HG02759 (cell line): ENCODE measurements around the gene C6.
"Not testable (repeated sequence)": the region's sequence is repeated elsewhere in the genome, so short reads cannot be mapped to it uniquely, and the experiment has no call there.

Experiments
- ATAC-seq: cut with Tn5 transposase; IDR thresholded peaks from one replicate; pipeline ENCODE4 v1.9.1; 2021; ENCODE audit warnings: mild to moderate bottlenecking, moderate library complexity; ENCODE audit not compliant: unreplicated experiment

The C6 gene

GRCh38 chr5:41213340-41213739, at the start of gene C6:
C6 (minus strand) TSS chr5:41213532; CDS start chr5:41203230, 10,302 bp downstream.
- ATAC-seq: no peak

DNA sequence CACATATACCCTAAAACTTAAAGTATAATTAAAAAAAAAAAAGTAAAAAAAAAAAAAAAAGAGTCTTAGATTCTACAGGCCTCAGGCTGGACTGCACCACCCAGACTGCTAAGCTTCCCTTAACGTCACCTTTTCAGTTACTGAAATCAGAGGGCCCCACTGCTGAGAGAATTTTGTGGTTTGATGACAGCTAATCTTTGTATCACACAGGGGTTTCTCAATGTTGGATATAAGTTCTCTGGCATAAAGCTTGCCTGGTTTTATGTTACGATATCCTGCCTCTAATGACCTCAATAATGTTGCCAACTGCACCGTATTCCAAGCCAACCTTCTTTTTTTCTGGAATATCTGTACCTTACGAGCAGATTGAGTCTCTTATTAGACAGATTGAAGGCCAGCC, 43.1 kb upstream of the C6 start:
- ATAC-seq: no peak

- ATAC-seq: no peak
Observed at GRCh38 chr5:41253109-41253508, 39.8 kb upstream of the C6 start.

GRCh38 chr5:41252036-41252435, 38.7 kb upstream of the C6 start:
- ATAC-seq: no peak

GRCh38 chr5:41250351-41250987, 37.1 kb upstream of the C6 start:
- ATAC-seq: no peak

- no peak for ATAC-seq
Observed at GRCh38 chr5:41247135-41247534, 33.8 kb upstream of the C6 start.

DNA sequence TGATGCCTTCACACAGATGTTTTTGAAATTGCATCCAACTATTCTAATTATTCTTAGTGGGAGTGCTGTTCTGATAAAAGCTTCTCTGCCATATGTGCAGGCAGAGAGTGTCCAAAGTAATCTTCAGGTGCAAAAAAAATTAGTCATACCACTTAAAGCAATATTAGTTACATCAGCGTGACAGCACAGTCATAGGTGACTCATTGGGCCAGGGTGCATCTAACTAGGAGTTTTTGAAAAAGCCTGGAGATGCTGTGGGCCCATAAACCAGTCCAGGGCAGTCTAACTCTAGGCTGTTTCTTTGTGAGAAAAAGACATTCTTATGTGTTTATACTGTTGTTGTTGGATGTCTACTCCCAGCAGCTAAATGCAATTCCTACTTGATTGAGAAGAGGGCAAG, 33.0 kb upstream of the C6 start:
- ATAC-seq: no peak

DNA sequence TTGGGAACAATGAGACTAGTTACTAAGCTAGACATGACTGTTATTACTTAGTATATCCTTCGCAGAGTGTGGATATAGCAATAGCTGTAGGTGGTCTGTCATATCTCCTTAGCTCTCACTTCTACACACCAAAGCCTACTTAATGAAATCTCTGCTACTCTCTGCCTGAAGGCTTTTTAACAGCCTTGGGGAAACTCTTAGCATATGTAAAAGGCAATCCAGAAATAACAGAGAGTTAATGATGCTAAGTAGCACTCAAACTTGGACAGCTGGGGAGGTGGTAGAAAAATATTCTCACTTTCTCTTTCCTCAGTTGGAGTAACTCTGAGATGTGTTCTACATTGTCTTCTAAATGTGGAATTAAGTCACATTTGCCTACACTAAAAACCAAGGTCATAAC, 30.2 kb upstream of the C6 start:
- no peak for ATAC-seq

DNA sequence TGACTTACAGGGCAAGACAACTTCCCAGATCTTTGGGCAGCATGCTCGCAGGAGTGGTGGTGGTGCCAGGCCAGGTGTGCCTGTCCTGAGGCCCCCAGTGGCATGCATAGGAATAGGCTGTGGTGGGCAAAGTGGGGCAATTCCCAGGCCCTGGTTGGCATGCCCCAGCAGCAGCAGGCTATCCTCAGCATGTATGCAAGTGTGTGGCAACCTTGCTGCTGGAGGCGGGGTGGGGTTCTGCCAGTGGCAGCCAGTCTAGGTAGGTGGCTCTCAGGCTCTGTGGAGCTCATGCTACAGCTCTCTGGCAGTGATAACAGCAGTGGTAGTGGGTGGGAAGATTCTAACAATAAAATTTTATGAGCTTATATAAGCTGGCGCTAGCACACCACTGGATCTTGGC, 27.7 kb upstream of the C6 start:
- no peak for ATAC-seq

GRCh38 chr5:41240390-41240789, 27.1 kb upstream of the C6 start:
- no peak for ATAC-seq

GRCh38 chr5:41234475-41234874, 21.1 kb upstream of the C6 start:
- ATAC-seq: no peak

DNA sequence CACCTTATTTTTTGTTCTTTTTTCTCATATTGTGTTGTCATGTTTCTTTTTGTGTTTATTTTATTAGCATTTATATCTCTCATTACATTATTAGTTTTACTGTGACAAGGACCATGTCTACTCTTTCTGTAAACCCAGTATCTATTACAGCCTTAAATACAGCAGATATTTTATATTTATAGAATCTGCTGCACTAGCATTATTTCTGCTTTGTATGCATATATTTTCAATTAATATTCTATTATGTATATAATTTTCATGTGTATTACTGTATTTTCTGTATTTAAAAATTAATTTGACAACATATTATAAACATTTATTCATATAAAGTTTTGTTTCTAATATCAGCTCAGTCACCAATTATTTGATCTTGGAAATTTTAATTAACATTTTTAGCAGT, 19.5 kb upstream of the C6 start:
- no peak for ATAC-seq

- ATAC-seq: not testable (repeated sequence)
Observed at GRCh38 chr5:41230276-41230675, 16.9 kb upstream of the C6 start.

DNA sequence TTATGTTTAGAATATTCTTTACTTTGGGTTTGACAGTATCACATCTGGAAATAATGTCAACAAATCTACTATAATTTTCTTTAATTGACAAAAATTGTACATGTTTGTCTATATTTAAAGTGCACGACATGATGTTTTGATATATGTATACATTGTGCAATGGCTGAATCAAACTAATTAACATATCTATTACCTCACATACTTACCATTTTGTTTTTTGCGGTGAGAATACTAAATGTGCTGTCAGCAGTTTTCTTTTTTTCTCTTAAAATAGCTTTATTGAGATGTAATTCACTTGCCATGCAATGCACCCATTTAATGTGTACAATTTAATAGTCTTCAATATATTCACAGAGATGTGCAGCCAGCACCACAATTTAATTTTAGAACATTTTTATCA, 10.6 kb upstream of the C6 start:
- no peak for ATAC-seq

GRCh38 chr5:41219658-41220269, 6.4 kb upstream of the C6 start:
- ATAC-seq: no peak

GRCh38 chr5:41218929-41219657, 5.8 kb upstream of the C6 start:
- no peak for ATAC-seq

DNA sequence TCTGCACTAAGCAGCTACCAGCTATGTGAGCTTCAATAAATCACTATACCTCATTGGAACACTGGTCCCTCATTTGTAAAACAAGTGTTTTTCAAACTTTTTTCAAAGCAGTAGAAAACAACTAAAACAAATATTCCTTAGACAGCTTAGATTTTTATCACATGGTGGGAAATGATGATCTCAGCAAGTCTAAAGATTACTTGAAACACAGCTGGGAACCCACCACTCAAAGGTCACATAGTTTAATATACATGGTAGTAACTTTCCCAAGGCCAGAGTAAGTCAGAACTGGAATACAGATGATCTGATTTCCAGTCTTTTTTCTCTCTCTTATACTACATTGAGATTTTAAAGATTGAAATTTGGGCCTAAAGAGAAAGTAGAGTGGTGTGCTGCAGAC, 850 bp upstream of the C6 start:
- ATAC-seq: no peak

DNA sequence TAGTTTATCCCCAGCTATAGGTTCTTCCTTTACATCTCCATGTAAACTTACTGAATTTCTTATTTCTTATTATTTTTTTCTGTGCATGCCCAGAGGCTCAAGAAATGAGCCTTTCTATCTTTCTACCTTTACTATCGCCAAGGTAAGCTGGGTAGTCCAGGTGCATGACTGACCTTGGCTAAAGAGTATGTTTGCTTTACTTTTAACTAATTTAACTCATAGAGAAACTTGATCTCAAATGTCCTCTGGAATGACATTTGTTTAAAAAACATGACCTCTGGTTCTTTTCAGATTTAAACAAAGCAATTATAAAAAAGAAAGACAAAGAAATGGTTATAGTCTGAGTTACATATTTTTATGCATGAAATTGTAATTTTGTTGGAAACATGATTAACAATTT, 397 bp downstream of the C6 start:
- no peak for ATAC-seq

GRCh38 chr5:41211417-41211816, 1.9 kb downstream of the C6 start:
- no peak for ATAC-seq

GRCh38 chr5:41205475-41205874, 7.9 kb downstream of the C6 start:
- ATAC-seq: not testable (repeated sequence)

GRCh38 chr5:41203033-41203432, 10.3 kb downstream of the C6 start:
- ATAC-seq: no peak

DNA sequence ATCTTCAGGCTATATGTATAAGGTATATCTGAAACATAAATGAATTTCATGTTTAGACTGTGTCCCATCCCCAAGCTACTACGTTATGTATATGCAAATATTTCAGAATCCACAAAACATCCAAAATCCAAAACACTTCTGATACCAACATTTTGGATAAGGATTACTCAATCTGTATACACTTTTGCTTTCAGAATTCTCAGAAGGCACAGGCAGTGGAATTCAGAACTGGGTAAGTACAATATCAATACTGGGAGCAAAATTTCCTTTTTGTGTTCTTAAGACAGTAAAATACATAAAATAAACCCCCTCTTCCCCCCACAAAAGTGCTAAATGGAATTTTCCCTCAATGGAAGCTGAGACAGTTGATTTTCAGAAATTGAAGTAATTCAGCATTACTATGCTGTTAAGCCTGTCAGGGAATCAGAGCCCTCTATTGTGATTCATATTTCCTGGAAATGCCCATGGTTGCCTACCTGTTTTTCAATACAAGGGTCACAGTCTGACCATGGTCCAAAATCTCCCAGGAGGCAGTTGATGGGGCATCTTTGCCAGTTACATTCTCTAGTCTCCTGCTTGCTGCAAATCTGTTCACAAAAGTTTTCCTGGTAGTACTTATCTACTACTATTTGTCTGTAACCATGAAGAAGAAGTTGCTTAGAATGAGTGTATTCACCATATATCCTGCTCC, 12.1 kb downstream of the C6 start:
- no peak for ATAC-seq
